RPMI7951 (cell line): ENCODE results near the gene NT5C. TPM values are rescaled to one million over a fixed set of nuclear protein-coding genes. Genes with fewer than 3 reads are reported as not detected.
"Not testable (repeated sequence)": the region's sequence is repeated elsewhere in the genome, so short reads cannot be mapped to it uniquely, and the experiment has no call there.

Experiments used
- DNase-seq: peaks from one replicate; pipeline ENCODE4 v3.0.0-alpha.2; 2012; ENCODE audit warnings: low read depth
- total RNA-seq: library from RNA; depleted of rRNA; stranded (reverse); fragments of >200 nt; shearing (Covaris generic); gene quantifications from 2 replicates; pipeline ENCODE4 v1.2.3, GENCODE V29; 2014; rRNA removed

The NT5C gene
- total RNA-seq: 78.1 and 78.9 TPM in 2 replicates

GRCh38 chr17:75131278-75132017, at the start of gene NT5C:
Gene NT5C, minus strand, starts transcription at chr17:75131742. Its CDS starts 35 bp downstream, at chr17:75131707.
- DNase-seq: peak; percentile 76

- DNase-seq: no peak
These were observed 49.6 kb upstream of the NT5C start for GRCh38 chr17:75181110-75181509.

GRCh38 chr17:75178453-75178852, 46.9 kb upstream of the NT5C start:
- no peak for DNase-seq

GRCh38 chr17:75176625-75177024, 45.1 kb upstream of the NT5C start:
- no peak for DNase-seq

- DNase-seq: no peak
These were observed 43.5 kb upstream of the NT5C start for GRCh38 chr17:75174996-75175395.

GRCh38 chr17:75173526-75173925, 42.0 kb upstream of the NT5C start:
- DNase-seq: no peak

GRCh38 chr17:75168998-75169397, 37.5 kb upstream of the NT5C start:
- DNase-seq: no peak

- not testable (repeated sequence) for DNase-seq
These were observed 33.1 kb upstream of the NT5C start for GRCh38 chr17:75164606-75165005.

GRCh38 chr17:75163074-75163473, 31.5 kb upstream of the NT5C start:
- DNase-seq: no peak

- no peak for DNase-seq
These were observed 28.7 kb upstream of the NT5C start for GRCh38 chr17:75160211-75160610.

- peak; percentile 7 for DNase-seq
These were observed 27.9 kb upstream of the NT5C start for GRCh38 chr17:75159196-75160031.

- DNase-seq: not testable (repeated sequence)
These were observed 26.9 kb upstream of the NT5C start for GRCh38 chr17:75158480-75158879.

- DNase-seq: no peak
These were observed 23.7 kb upstream of the NT5C start for GRCh38 chr17:75155191-75155601.

GRCh38 chr17:75154195-75155106, 22.9 kb upstream of the NT5C start, which contains the start of gene JPT1:
Gene JPT1, minus strand, starts transcription at chr17:75154512. Its CDS starts 115 bp downstream, at chr17:75154397.
- DNase-seq: peak; percentile 97

- DNase-seq: no peak
These were observed 22.2 kb upstream of the NT5C start for GRCh38 chr17:75153780-75154194.

GRCh38 chr17:75152922-75153779, 21.6 kb upstream of the NT5C start:
- peak; percentile 36 for DNase-seq

- DNase-seq: no peak
These were observed 21.0 kb upstream of the NT5C start for GRCh38 chr17:75152523-75152921.

GRCh38 chr17:75151930-75152329, 20.4 kb upstream of the NT5C start:
- DNase-seq: no peak

GRCh38 chr17:75147878-75148546, 16.5 kb upstream of the NT5C start:
- no peak for DNase-seq

GRCh38 chr17:75146592-75146991, 15.1 kb upstream of the NT5C start:
- no peak for DNase-seq
